K562 (cell line): ENCODE measurements around the gene TNFRSF18. TPM values are rescaled to one million over a fixed set of nuclear protein-coding genes. Genes with fewer than 3 reads are reported as not detected.

ENCODE experiments used
- ARHGAP35 ChIP-seq: fragments of 450-650 bp; IDR thresholded peaks from 2 replicates; pipeline ENCODE4 v1.6.1; 2018; ENCODE audit not compliant: partially characterized antibody
- BCL6 ChIP-seq: fragments of 250-450 bp; sonication (Bioruptor Pico); IDR thresholded peaks from 2 replicates; pipeline ENCODE4 v1.4.0; 2020
- CBFA2T3 ChIP-seq: fragments of 450-650 bp; IDR thresholded peaks from 2 replicates; pipeline ENCODE4 v1.6.1; 2017
- CREM ChIP-seq: IDR thresholded peaks from 2 replicates; pipeline ENCODE4 v1.6.1; 2014; ENCODE audit warnings: antibody characterized with exemption, low read depth
- HCFC1 ChIP-seq: IDR thresholded peaks from 2 replicates; pipeline ENCODE4 v1.6.1; 2012; ENCODE audit warnings: low read depth, low read length, improper control_type of control experiment
- HDAC8 ChIP-seq: fragments of 450-650 bp; IDR thresholded peaks from 2 replicates; pipeline ENCODE4 v1.6.1; 2016; ENCODE audit warnings: mild to moderate bottlenecking, missing genetic modification characterization, moderate library complexity, missing compliant biosample characterization
- HNRNPH1 ChIP-seq: fragments of 200-400 bp; formaldehyde crosslinking; optimal IDR thresholded peaks from 2 replicates; pipeline ENCODE3; 2017; ENCODE audit warnings: low read depth, mild to moderate bottlenecking, low read length, moderate library complexity
- ILF3 ChIP-seq: fragments of 450-650 bp; IDR thresholded peaks from 2 replicates; pipeline ENCODE4 v1.6.1; 2018; ENCODE audit warnings: antibody characterized with exemption, mild to moderate bottlenecking, moderate library complexity, borderline replicate concordance
- KLF13 ChIP-seq: fragments of 450-650 bp; IDR thresholded peaks from 2 replicates; pipeline ENCODE4 v1.6.1; 2016; ENCODE audit warnings: missing genetic modification characterization, low read depth, mild to moderate bottlenecking, missing compliant biosample characterization, moderate library complexity, borderline replicate concordance
- RB1 ChIP-seq: fragments of 450-650 bp; IDR thresholded peaks from 2 replicates; pipeline ENCODE4 v1.6.1; 2017; ENCODE audit warnings: low read depth, mild to moderate bottlenecking
- XRCC3 ChIP-seq: fragments of 450-650 bp; IDR thresholded peaks from 2 replicates; pipeline ENCODE4 v1.6.1; 2017; ENCODE audit warnings: mild to moderate bottlenecking, moderate library complexity
- ZNF354B ChIP-seq: fragments of 250-450 bp; sonication (Bioruptor Pico); IDR thresholded peaks from 2 replicates; pipeline ENCODE4 v1.4.0; 2020
- polyA plus RNA-seq, 8 experiments: library from polyadenylated mRNA; depleted of rRNA in 4 of 8; stranded (reverse) in 5 of 8; unstranded in 3 of 8; fragments of >200 nt; fragmentation: Nextera tagmentation in 2 of 8; fragmentation: Illumina TruSeq in 1 of 8; extraction: Ambion mirVana in 2 of 8; extraction: Trizol in 1 of 8; gene quantifications; 2 replicates each; pipeline versions ENCODE4 v1.2.1 to v1.2.3, GENCODE V29; 2011 to 2014; ENCODE audit warnings: inconsistent platforms in 1 of 8, missing spikeins in 1 of 8
- total RNA-seq, 7 experiments: library from RNA; depleted of rRNA in 6 of 7; stranded (reverse); fragments of >200 nt in 6 of 7; fragmentation: Illumina TruSeq in 2 of 7; extraction: Trizol in 2 of 7; gene quantifications; 2 replicates each; pipeline versions ENCODE4 v1.2.1 to v1.2.3, GENCODE V29; 2011 to 2021; ENCODE audit warnings: low replicate concordance in 1 of 7
- TF ChIP-seq, protein P1 (sequence below): fragments of 150-350 bp; conservative IDR thresholded peaks from 2 replicates; pipeline ENCODE4 v1.6.1; 2014; ENCODE audit warnings: low read length
- TF ChIP-seq, protein P2 (sequence below), 2 experiments: fragments of 450-650 bp in 1 of 2; sonication (generic) in 1 of 2; formaldehyde crosslinking in 1 of 2; IDR thresholded peaks; 2 replicates each; pipeline versions ENCODE4 v1.7.1 to v1.9.0; 2016 to 2022; ENCODE audit warnings: inconsistent platforms in 1 of 2, mild to moderate bottlenecking in 1 of 2, missing genetic modification reagents in 1 of 2
- TF ChIP-seq, protein P3 (sequence below): fragments of 250-450 bp; sonication (Bioruptor Pico); IDR thresholded peaks from 2 replicates; pipeline ENCODE4 v1.5.0; 2021

TNFRSF18 gene
- total and polyA plus RNA-seq, 9 of the 15 experiments (the other 6 are each of a cell fraction or from before 2014, with no cell fraction given), result 0.24 to 0.27 TPM; not detected in 7

DNA sequence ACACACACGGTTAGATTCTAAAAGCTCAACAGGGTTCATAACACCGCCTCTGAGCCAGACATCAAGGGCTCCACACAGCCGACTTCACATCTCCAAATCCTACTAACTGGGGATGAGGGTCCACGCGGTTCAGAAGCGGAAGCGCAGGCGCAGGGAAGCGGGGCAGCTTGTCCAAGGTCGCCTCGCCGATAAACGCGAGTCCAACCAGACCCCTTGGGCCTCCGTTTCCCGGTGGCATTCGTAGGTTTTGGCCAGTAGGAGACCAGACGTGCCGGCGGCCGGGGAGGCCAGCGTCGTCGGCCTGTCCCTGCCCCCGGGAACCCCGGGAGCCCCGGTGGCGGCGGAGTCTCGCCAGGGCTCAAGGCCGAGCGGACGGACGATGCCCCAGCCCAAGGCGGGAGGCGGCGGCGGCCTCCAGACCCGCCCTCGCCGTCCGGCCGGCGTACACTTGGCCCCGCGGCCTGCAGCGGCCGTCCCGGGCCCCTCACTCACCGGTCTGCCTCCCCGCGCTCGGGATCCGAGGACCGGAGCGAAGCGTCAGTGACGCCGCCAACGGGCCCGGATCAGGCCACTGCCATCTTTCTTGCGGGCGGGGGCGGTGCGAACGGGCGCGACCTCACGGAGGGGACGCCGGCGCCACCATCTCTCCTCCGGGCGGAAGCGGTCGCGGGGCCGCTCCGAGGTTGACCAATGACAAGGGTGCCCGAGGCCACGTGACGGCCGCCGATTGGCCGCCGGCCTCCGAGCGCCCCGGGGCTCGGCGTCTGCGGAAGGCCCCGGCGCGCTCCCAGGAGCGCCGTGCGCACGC is 25.2 kb upstream of the TNFRSF18 start, which contains the start of gene SDF4 (continued):
- TF ChIP-seq, protein P1, sequence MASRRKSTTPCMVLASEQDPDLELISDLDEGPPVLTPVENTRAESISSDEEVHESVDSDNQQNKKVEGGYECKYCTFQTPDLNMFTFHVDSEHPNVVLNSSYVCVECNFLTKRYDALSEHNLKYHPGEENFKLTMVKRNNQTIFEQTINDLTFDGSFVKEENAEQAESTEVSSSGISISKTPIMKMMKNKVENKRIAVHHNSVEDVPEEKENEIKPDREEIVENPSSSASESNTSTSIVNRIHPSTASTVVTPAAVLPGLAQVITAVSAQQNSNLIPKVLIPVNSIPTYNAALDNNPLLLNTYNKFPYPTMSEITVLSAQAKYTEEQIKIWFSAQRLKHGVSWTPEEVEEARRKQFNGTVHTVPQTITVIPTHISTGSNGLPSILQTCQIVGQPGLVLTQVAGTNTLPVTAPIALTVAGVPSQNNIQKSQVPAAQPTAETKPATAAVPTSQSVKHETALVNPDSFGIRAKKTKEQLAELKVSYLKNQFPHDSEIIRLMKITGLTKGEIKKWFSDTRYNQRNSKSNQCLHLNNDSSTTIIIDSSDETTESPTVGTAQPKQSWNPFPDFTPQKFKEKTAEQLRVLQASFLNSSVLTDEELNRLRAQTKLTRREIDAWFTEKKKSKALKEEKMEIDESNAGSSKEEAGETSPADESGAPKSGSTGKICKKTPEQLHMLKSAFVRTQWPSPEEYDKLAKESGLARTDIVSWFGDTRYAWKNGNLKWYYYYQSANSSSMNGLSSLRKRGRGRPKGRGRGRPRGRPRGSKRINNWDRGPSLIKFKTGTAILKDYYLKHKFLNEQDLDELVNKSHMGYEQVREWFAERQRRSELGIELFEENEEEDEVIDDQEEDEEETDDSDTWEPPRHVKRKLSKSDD, result no peak
- TF ChIP-seq CBFA2T3, result no peak
- TF ChIP-seq HNRNPH1, result no peak
- no peak for TF ChIP-seq XRCC3
- TF ChIP-seq HCFC1, result peak; percentile 96
- peak; percentile 92 for TF ChIP-seq CREM
- TF ChIP-seq HDAC8, result peak; percentile 40; the same call in 1 of the 2 replicates
- TF ChIP-seq ZNF354B (CRISPR knock-in tag), result no peak
- TF ChIP-seq, protein P2, sequence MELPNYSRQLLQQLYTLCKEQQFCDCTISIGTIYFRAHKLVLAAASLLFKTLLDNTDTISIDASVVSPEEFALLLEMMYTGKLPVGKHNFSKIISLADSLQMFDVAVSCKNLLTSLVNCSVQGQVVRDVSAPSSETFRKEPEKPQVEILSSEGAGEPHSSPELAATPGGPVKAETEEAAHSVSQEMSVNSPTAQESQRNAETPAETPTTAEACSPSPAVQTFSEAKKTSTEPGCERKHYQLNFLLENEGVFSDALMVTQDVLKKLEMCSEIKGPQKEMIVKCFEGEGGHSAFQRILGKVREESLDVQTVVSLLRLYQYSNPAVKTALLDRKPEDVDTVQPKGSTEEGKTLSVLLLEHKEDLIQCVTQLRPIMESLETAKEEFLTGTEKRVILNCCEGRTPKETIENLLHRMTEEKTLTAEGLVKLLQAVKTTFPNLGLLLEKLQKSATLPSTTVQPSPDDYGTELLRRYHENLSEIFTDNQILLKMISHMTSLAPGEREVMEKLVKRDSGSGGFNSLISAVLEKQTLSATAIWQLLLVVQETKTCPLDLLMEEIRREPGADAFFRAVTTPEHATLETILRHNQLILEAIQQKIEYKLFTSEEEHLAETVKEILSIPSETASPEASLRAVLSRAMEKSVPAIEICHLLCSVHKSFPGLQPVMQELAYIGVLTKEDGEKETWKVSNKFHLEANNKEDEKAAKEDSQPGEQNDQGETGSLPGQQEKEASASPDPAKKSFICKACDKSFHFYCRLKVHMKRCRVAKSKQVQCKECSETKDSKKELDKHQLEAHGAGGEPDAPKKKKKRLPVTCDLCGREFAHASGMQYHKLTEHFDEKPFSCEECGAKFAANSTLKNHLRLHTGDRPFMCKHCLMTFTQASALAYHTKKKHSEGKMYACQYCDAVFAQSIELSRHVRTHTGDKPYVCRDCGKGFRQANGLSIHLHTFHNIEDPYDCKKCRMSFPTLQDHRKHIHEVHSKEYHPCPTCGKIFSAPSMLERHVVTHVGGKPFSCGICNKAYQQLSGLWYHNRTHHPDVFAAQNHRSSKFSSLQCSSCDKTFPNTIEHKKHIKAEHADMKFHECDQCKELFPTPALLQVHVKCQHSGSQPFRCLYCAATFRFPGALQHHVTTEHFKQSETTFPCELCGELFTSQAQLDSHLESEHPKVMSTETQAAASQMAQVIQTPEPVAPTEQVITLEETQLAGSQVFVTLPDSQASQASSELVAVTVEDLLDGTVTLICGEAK (IDR thresholded peaks at IDR 0.05), result peak; percentile 80
- TF ChIP-seq, protein P2 (CRISPR knock-in tag; IDR thresholded peaks at IDR 0.05), result no peak
- 0 out of 2 replicates have a peak, but pooled peaks have one; percentile 53 for TF ChIP-seq KLF13 (tag)
- TF ChIP-seq, protein P3, sequence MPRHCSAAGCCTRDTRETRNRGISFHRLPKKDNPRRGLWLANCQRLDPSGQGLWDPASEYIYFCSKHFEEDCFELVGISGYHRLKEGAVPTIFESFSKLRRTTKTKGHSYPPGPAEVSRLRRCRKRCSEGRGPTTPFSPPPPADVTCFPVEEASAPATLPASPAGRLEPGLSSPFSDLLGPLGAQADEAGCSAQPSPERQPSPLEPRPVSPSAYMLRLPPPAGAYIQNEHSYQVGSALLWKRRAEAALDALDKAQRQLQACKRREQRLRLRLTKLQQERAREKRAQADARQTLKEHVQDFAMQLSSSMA (CRISPR knock-in tag), result 0 out of 2 replicates have a peak, but pooled peaks have one; percentile 39
- peak; percentile 78 for TF ChIP-seq RB1
- TF ChIP-seq ARHGAP35, result no peak
- no peak for TF ChIP-seq BCL6 (CRISPR knock-in tag)
- no peak; the same call in 1 of the 2 replicates for TF ChIP-seq ILF3
